ENCODE data around the gene SH3RF3.
"Not testable (repeated sequence)": the region's sequence is repeated elsewhere in the genome, so short reads cannot be mapped to it uniquely, and the experiment has no call there.

Gene SH3RF3

DNA sequence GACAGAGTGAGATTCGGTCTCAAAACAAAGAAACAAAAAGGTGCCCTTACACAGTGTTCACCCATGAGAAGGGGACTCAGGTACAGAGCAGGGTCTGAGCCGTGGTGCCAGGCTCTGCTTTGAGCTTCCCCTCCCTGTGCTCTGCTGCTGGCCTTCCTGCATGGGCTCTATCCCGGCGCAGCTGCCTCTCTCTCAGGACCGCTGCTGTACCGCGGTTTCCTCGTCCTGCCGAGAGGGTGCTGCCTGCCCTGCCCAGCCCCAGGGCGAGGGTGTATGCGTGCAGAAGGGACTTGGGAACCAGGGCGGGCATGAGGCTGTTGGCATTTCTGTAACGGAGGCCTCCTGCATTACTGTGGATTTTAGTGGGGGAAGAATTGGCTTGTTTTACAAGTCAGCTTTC lies 30.1 kb downstream of the SH3RF3 start:
- DNase-seq = no peak
- ATAC-seq = no peak

GRCh38 chr2:109160714-109161440 lies 31.9 kb downstream of the SH3RF3 start:
- DNase-seq (no peak), ATAC-seq (peak; percentile 74)

DNA sequence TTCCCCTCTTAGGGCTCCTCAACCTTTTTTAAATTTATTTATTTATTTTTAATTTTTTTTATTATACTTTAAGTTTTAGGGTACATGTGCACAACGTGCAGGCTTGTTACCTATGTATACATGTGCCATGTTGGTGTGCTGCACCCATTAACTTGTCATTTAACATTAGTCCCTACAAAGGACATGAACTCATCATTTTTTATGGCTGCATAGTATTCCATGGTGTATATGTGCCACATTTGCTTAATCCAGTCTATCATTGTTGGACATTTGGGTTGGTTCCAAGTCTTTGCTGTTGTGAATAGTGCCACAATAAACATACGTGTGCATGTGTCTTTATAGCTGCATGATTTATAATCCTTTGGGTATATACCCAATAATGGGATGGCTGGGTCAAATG lies 33.4 kb downstream of the SH3RF3 start:
- not testable (repeated sequence) for ATAC-seq, DNase-seq

DNA sequence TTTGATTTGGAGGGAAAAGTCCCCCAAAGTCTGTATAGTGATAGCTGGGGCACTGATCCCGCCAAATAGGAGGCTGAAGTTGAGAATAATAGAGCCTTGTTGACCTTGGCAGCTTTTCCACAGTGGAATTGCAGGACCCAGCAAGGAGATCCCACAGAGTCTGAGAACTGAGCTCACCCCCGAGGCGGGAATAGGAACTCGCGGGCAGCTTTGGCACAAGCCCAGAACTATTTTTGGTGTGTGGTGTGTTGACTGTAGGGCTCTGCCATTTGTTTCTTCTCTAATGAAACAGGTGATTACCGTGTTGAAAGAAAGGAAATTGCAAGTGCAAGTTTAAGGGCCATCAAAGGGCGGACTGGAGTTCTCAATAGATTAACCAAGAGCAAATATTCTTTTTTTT lies 34.0 kb downstream of the SH3RF3 start:
- DNase-seq (no peak), ATAC-seq (no peak)

DNA sequence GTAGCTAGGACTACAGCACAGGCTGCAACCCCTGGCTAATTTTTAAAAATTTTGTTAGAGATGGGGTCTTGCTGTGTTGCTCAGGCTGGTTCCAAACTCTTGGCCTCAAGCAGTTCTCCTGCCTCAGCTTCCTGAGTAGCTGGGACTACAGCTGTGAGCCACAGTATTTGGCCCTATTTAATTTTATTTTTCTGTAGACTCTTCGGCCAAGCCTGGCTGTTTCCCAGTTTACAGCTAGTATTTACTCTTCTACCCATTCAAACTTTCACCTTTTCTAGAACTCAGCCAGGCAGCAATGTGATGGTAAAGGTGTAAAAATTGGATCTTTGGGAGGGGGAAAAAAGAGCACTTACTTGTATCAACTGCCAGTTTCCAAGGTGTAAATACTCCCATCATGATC lies 35.3 kb downstream of the SH3RF3 start:
- no peak for ATAC-seq
- no peak for DNase-seq

DNA sequence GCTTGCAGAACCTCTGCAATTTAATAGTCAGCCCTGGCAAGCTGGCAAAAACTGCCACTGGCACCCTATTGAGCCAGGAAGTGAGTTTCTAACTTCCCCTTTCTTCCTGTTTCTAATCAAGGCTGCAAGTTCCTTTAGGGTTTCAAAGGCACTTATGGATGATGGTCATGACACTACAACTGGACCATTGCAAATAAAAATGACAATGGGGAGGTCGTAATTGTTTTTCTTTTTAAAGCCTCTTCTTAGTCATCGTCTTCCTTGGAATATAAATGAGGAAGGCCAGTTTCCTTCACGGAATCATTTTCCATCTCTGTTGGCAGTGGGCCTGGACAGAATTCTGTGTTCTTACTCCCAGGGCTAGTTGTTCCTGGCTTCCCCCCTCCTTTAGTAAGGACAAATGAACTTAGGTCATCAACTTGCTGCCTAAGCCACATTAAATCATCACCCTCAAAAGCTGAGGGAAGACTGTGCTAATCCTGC lies 35.8 kb downstream of the SH3RF3 start:
- DNase-seq (no peak), ATAC-seq (no peak)

DNA sequence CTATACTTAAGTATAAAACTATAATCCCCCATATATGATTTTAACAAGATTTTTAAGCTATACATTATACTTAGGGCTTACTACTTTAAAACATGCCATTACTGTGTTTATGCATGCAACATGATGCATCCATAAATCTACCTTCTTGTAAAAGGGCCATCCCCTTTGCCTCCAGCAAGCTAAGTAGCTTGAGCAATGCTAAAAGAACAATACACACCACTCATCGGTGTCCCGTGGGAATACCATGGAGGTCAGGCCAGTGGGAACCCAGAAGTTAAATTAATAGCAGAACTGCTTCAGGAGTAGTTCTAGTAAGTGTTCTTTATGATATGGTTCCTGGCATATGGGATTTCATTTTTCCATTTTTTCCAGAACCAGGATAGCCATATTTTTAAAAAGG lies 37.8 kb downstream of the SH3RF3 start:
- no peak for ATAC-seq
- DNase-seq = no peak

DNA sequence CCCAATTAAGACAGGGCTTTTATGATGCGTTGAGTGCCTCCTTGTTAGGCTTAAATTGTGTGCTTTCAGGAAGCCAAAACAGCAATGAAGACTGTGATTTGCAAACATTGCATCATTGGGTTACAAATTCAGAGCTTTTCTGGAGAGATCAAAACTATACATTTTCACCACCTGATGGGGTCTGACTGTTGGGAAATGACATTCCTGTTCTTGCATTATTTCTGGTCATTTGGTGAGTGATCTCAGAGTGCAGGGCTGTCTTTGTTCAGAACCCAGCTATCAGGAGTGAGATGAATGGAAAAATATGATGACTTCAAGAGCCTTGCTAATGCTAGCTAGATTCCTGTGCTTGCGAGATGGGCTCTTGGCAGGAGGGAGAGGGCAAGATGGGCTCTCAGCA lies 39.1 kb downstream of the SH3RF3 start:
- DNase-seq = no peak

GRCh38 chr2:109168716-109169115 lies 39.7 kb downstream of the SH3RF3 start:
- DNase-seq (no peak), ATAC-seq (no peak)

More for the DNA sequence above, 39.1 kb downstream of the SH3RF3 start:
- no peak for ATAC-seq

GRCh38 chr2:109170645-109171044 lies 41.6 kb downstream of the SH3RF3 start:
- ATAC-seq (no peak), DNase-seq (no peak)

GRCh38 chr2:109171444-109172334 lies 42.7 kb downstream of the SH3RF3 start:
- no peak for ATAC-seq
- no peak for DNase-seq

DNA sequence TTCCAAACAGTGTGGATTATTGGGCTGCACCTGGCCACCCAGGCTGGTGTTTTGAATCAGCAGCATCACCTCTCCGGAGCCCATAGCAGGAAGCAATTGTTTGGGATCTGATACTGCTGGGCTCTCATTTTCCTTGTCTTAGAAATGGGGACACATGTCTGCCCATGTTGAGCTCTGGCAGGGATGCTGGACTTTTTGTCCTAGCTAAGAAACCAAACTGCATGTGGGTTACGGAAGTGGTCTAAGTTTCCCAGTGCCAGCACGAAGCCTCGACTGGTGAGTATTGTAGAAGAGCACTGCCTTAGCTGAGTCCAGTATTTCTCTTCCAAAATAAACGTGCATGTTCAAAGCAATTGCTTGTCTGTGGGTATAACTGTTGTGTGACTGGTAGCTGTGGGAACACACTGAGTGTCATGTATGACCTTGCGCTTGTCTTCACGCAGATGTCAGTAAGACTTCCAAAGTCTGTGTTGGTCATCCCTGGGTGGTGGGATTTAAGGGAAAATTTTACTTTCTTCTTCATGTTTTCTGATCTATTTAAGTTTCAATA lies 43.6 kb downstream of the SH3RF3 start:
- no peak for DNase-seq
- ATAC-seq = no peak

DNA sequence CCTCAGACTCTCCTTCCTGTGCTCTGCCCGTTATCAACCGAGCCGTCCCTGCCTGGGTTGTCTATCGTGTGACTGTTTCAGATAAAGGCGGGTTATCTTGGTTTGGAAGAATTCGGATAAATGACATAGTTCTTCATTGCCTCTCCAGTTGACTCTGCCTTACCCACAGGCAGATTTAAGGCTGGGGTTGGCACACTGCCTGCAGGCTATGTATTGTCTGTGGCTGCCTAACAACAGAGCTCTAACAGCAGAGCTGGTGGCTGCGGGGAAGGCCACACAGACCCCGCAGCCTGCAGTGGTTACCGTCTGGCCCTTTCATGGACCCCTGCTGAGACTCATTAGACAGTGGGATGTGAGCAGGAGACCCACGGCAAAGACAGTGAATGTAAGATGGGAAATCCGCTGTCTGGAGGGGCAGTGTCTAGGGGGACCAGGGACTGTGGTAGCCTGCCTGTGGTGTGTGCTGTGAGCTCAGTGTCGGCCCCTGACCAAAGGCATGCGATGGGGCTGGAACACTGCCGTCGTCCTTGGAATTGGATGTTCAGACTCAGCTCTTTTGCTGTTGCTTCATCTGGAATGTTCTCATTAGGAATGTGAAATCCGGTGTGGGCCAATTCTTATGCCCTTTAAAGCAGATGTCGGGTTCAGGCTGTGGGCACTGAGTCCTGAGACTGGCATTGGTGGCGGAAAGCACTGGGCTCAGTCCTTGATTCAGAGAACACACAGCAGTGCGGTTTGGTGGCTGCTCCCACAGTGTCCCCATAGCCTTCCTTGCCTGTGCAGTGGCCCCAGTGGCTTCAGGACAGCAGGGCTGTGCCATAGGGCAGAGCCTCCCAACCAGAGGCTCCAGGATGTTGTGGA lies 44.5 kb downstream of the SH3RF3 start:
- no peak for DNase-seq
- no peak for ATAC-seq

DNA sequence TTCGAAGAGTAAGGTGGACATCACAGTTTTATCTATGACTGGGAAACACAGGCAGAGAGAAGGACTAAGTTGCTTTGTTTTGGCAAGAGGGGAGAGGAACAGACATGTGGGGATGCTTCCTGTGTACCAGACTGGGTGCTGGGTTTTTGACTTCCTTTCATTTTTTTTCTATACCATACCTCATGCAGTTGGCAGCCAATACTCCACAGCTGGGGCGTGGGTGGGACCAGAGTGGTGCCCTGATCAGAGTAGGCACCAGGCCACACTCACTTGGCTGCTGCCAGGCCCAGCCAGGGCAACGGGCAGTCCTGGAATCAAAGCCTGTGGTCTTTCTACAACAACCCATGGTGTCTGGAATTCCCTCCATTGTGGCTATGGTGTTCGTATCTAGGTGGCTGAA lies 45.2 kb downstream of the SH3RF3 start:
- DNase-seq (peak; percentile 20), ATAC-seq (peak; percentile 40)

GRCh38 chr2:109174626-109175349 lies 45.8 kb downstream of the SH3RF3 start:
- DNase-seq = no peak
- ATAC-seq = no peak

GRCh38 chr2:109175350-109175678 lies 46.3 kb downstream of the SH3RF3 start:
- ATAC-seq (no peak), DNase-seq (no peak)

DNA sequence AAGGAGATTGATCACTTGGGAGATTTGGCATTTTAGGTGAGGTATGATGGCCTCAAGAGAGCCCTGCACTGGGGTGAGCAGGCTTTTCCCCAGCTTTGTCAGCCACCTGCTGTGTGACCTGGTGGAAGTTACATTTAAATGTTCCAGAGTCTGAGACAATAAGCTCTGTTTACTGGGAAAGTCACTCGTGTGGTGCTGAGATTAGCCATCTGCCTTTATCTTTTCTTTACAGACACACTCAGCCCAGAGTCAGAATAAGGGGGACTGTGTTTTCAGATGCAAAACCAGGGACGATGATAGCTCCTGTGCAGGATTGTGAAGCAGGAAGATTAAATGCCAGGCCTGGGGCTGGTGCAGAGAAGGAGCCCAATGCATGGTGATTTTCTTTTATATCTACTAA lies 47.9 kb downstream of the SH3RF3 start:
- no peak for ATAC-seq
- no peak for DNase-seq

DNA sequence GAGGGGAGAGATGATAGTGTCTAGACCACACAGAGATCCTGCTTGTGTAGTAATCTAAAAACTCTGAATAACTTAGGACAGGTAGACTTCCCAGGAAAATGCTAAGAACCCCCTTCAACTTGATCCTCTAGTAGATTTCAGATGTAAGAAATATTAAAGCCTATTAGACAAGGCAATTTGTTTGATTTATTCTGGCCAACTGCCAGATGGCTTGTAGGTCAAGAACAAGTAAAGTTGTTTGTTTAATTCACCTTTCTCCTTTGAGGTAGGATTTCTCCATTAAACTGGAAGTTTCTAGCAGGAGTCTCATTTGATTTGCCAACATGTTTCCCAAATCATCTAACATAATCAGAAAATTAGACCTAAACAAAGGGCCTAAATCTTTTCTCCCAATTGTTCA lies 48.6 kb downstream of the SH3RF3 start:
- ATAC-seq (no peak), DNase-seq (no peak)

GRCh38 chr2:109178968-109179367 lies 50.0 kb downstream of the SH3RF3 start:
- ATAC-seq (no peak), DNase-seq (no peak)

DNA sequence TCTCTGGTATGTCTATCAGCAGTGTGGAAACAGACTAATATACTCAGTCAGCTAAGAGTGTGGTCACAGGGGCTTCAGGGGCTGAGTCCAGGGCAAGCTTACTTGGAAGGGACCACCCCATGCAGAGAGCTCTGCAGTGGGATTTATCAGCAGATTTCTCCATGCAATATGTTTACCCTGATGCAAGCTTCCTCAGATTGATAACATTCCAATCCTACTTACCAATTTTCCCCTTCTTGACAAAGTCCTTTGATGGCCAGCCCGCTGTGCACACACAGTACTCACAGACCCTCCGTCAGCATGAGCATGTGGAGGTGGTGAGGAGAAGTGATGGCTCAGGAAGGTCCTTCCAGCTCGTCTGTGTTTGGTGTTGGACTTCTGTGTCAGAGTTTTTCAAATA lies 51.8 kb downstream of the SH3RF3 start:
- no peak for DNase-seq
- no peak for ATAC-seq

GRCh38 chr2:109182426-109182825 lies 53.4 kb downstream of the SH3RF3 start:
- ATAC-seq (no peak), DNase-seq (no peak)

DNA sequence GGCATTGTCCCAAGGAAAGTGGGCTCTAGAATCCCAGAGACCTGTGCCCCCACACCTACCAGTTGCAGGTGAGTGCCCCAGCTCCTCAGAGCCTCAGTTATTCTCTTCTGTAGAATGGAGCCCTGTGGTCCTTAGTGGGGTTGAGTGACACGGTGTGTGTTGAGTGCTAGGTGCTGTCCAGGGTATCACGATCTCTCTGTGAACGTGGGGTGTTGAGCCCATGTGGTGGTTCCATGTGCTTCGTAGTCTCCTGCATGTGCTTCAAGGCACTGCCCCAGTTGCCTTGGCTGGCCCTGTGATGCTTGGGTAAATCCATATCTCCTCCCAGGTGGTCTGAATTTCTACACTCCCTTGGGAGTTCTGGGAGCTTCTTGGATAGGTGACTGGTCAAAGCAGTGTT lies 54.9 kb downstream of the SH3RF3 start:
- ATAC-seq (no peak), DNase-seq (no peak)

Measured in stimulated activated naive CD8-positive, alpha-beta T cell treated with anti-CD3 and anti-CD28 coated beads, Interleukin-15, Interleukin-2, amounts not matched to agents 100 U/mL and 50 U/mL, for 24 hours (primary cell).